AG04449 (cell line): ENCODE measurements around the gene LDB3.

Experiments used
- CTCF ChIA-PET: fragments of 350-600 bp; formaldehyde crosslinking; extraction: SDS; loops from one replicate; lab custom pipeline; 2021; ENCODE audit warnings: antibody characterized with exemption; lab: Yijun Ruan, JAX
- POLR2A ChIA-PET: fragments of 400-600, 350-600 bp; formaldehyde crosslinking; extraction: SDS; loops from one replicate; lab custom pipeline; 2020; ENCODE audit warnings: antibody characterized with exemption, inconsistent platforms; lab: Yijun Ruan, JAX
- DNase-seq: peaks from one replicate; pipeline ENCODE4 v3.0.0-alpha.2; 2010; ENCODE audit warnings: low read depth, low spot score
- H3K4me3 ChIP-seq: 2 replicates; pipeline ENCODE4 v1.5.1; 2011; ENCODE audit warnings: low read depth, mild to moderate bottlenecking, control low read depth, low read length
- TF ChIP-seq, protein P1 (sequence below): IDR thresholded peaks from one replicate; pipeline ENCODE4 v1.5.1; 2011; ENCODE audit warnings: mild to moderate bottlenecking, moderate library complexity, low read length, control low read depth, inconsistent platforms; ENCODE audit not compliant: insufficient read depth; ENCODE audit errors: missing control alignments

LDB3 gene

DNA sequence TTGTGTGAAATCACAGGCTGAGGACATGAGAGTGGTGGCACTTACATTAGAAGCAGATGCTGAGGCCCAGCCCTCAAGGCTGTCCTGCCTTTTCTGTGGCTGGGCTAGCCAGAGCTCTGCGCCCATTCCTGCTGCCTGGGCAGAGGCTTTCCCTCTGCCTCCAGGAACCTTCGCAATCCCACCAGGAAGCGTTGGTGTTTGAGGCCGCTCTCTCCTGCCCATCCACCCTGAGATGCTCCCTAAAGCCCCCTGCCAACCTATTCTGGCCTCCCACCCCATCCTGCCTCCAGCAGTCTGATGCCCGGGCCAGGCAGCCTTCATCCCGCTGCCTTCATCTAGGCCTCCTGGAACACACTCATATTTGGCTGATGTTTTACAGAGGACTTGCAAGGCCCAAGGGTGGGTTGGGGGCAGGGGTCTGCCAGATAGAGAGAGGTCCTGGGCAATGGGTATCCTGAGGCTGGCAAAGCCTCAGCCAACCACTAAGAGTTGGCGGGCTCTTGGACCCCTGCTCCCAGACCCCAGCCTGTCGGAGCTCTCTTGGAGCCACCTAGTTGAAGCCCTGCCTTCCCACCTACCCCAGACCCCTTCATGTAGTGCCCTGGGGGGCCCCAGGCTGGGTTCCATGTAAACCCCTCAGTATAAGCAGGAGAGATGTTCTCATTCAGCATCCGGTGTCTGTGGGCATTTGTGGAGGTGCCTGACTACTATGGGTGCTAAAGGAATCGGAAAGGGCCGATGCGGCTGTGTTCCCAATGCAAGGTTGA is 32.7 kb downstream of the LDB3 start:
- TF ChIP-seq, protein P1, sequence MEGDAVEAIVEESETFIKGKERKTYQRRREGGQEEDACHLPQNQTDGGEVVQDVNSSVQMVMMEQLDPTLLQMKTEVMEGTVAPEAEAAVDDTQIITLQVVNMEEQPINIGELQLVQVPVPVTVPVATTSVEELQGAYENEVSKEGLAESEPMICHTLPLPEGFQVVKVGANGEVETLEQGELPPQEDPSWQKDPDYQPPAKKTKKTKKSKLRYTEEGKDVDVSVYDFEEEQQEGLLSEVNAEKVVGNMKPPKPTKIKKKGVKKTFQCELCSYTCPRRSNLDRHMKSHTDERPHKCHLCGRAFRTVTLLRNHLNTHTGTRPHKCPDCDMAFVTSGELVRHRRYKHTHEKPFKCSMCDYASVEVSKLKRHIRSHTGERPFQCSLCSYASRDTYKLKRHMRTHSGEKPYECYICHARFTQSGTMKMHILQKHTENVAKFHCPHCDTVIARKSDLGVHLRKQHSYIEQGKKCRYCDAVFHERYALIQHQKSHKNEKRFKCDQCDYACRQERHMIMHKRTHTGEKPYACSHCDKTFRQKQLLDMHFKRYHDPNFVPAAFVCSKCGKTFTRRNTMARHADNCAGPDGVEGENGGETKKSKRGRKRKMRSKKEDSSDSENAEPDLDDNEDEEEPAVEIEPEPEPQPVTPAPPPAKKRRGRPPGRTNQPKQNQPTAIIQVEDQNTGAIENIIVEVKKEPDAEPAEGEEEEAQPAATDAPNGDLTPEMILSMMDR = no peak
- no peak overlapping the region for H3K4me3 ChIP-seq
- CTCF ChIA-PET = interaction anchor here (2.6 to 3.5 kb wide), 2 partner anchors 7 to 12 kb away, joined by 17 to 23 read pairs; no protein-coding TSS in a partner anchor
- POLR2A ChIA-PET = no interaction called here
- no peak for DNase-seq

DNA sequence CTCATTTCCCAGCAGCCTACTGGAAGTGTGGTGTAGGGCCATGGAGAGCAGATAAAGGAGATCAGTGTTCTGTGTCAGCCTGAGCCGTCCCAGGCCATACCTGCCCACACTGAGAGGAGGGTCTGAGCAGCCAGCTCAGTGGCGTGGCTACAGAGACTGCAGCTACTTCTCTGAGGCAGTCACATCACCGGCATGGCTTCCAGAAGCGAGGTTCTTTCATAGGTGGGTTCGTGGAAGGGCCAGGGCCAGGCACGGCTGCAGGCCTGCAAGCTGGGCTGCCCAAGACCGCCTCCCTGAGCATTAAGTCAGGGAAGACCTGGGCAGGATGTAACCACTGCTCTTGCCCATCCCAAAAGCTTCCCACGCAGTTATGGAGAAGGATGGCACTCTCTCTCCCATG is 34.9 kb downstream of the LDB3 start:
- no peak for DNase-seq
- ChIA-PET POLR2A (no interaction called here), CTCF (interaction anchor here (2.0 to 3.5 kb wide), 2 partner anchors 9 to 14 kb away, joined by 7 to 23 read pairs; no protein-coding TSS in a partner anchor)
- no peak overlapping the region for H3K4me3 ChIP-seq
- TF ChIP-seq, protein P1 = no peak

DNA sequence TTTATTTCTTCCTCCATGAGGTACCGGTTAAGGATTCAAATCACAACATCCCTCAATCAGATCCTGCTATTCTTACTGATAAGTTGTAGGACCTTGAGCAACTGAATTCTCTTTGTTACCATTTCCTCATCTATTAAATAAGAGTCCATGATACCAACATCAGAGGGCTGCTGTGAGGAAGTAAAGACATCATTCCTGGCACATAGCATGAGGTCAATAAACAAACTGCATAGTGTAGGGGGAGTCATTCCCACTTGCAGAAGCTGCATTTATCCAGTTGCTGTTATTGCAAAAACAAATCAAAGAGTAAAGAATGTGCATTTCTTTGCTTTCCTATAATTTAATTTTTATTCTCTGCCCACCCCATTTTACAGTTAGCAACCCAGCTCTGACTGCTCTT is 36.8 kb downstream of the LDB3 start:
- CTCF ChIA-PET = interaction anchor here (2.3 to 8.1 kb wide), 2 partner anchors 11 to 196 kb away, joined by 8 to 68 read pairs; no protein-coding TSS in a partner anchor
- TF ChIP-seq, protein P1 = no peak
- DNase-seq = no peak
- H3K4me3 ChIP-seq = no peak overlapping the region
- POLR2A ChIA-PET = no interaction called here

DNA sequence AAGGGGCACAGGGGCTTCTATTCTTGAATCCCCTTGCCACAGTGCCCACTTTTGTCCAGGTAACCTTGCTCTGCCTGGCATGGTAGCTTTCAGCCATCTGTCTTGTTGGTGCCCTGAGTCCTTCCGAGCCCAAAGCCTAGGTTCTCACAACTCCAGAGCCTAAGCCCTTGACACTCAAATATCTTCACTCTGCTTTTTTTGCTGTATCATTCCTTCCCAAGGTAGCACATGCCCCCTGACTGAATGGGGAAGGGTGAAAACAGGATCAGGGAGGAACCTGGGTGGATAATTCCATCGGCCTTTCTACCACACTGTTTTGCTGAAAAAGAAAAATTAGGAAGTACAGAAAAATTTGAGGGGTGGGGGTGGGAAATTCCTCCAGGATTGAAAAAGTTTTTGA is 37.6 kb downstream of the LDB3 start:
- no peak overlapping the region for H3K4me3 ChIP-seq
- POLR2A ChIA-PET = no interaction called here
- CTCF ChIA-PET = interaction anchor here (2.3 to 8.1 kb wide), 2 partner anchors 12 to 195 kb away, joined by 8 to 68 read pairs; no protein-coding TSS in a partner anchor
- TF ChIP-seq, protein P1 = no peak
- no peak for DNase-seq

DNA sequence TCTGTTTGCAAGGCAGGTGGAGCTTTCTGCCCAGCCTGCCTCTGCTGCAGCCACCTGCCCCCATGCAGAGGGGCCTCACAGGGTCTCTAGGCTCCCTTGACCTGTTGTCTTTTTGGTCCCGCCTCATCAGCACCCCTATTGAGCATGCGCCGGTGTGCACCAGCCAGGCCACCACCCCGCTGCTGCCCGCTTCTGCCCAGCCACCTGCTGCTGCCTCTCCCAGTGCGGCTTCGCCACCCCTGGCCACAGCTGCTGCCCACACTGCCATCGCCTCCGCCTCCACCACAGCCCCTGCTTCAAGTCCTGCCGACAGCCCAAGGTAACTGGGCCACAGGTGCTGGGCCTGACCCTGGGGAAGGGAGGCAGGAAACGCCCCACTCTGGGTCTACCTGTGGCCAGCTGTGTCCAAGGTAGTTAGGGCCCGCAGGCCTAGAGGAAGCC is 38.1 kb downstream of the LDB3 start:
- H3K4me3 ChIP-seq = no peak overlapping the region
- TF ChIP-seq, protein P1 = no peak
- POLR2A ChIA-PET = no interaction called here
- CTCF ChIA-PET = interaction anchor here (2.3 to 8.1 kb wide), 2 partner anchors 13 to 194 kb away, joined by 8 to 68 read pairs; no protein-coding TSS in a partner anchor
- no peak for DNase-seq

DNA sequence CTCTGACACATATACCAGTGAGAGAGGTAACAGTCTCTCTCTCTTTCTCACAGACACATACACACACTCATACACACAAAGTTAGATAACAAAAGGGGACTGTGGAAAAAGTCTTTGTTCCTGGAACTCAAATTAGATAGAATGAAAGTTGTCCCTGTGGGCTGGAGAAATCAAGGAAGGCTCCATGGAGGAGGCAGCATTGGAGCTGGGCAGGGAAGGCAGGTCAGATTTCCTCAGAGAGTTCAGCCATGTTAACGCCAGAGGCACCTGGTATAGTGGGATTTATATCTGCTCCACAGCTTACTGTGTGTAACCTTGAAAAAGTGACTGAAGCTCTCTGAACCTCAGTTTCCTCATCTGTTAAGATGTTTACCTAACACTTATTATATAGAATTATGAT is 38.7 kb downstream of the LDB3 start:
- ChIA-PET POLR2A (no interaction called here), CTCF (interaction anchor here (0.6 to 8.1 kb wide), 3 partner anchors 10 to 194 kb away, joined by 3 to 68 read pairs (median 8); no protein-coding TSS in a partner anchor)
- no peak for DNase-seq
- TF ChIP-seq, protein P1 = no peak
- no peak overlapping the region for H3K4me3 ChIP-seq
